ENCODE data around the gene AOPEP.

The AOPEP gene

DNA sequence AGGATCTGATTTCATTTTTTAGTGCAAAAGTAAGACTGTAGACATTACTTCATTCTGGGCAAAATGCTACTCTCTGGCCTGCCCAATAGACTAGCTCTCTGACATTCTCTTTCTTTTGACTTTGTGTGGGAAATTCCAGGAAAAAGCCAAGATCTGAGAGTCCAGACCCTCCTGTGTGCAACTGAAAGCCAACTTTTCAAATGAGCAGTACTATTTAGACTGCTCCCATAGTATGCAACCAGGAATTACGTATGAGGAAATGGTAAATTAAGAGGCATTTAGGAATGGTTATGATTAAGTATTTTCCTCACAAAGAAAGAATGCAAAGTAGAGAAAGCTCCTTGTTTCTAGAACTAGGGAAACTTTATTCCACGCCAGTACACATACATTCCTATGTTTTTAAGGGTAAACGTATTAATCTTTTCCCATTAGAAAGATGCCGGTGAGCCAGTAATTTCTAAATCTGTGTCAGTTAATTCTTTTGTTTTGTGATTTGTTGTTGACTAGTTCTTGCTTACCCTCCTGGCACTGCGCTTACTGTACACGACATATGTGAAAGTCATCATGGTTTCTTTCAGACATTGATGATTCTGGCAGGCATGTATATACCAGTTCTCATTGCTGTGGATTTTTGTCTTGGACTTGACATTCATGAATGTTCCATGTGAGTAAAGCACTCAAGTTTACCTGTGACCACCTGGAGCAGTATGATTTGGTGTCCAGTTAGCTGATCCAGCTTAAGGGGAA lies 56.0 kb downstream of the AOPEP start:
- TF ChIP-seq, protein P1, sequence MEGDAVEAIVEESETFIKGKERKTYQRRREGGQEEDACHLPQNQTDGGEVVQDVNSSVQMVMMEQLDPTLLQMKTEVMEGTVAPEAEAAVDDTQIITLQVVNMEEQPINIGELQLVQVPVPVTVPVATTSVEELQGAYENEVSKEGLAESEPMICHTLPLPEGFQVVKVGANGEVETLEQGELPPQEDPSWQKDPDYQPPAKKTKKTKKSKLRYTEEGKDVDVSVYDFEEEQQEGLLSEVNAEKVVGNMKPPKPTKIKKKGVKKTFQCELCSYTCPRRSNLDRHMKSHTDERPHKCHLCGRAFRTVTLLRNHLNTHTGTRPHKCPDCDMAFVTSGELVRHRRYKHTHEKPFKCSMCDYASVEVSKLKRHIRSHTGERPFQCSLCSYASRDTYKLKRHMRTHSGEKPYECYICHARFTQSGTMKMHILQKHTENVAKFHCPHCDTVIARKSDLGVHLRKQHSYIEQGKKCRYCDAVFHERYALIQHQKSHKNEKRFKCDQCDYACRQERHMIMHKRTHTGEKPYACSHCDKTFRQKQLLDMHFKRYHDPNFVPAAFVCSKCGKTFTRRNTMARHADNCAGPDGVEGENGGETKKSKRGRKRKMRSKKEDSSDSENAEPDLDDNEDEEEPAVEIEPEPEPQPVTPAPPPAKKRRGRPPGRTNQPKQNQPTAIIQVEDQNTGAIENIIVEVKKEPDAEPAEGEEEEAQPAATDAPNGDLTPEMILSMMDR (conservative IDR thresholded peaks at IDR 0.05; ENCODE audit: low read depth) = no peak
- POLR2A ChIA-PET (ENCODE audit: low non-redundant PET) = interaction anchor here (0.6 kb wide), 1 partner anchor 265 kb away, joined by 3 read pairs; no protein-coding TSS in a partner anchor
- DNase-seq (ENCODE audit: low spot score) = no peak
- CTCF ChIA-PET = interaction anchor here (0.6 to 2.1 kb wide), 15 partner anchors 12 to 1614 kb away, joined by 3 to 13 read pairs (median 4); no protein-coding TSS in a partner anchor
- H3K27ac ChIP-seq = peak overlapping the region; percentile 61

DNA sequence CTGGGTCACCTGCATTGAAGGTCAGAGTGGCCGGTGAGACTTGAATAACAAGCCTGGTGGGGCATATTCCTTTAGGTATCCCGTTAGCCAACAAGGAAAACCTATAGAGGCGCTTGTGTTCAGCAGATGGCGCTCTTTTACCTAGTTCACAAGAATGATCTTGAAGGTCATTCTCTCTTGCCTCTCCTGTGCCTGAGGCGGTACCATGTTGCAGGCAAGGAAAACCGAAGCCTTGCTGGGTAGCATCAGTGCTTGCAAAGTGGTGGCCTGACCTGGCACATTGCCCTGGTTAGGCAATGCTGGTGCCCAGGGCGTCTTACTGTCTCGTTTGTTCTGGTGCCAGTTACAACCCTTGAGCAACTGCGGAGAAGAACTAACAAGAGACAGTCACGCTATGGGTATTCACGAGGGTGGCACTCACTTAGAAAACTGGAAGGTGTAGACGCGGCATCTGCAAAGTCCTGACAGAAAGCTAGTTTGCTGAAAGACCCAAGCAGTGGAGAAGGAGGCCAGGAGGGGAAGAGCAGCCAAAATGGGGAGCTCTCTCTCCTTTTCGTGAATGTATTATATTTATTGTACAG lies 56.7 kb downstream of the AOPEP start:
- POLR2A ChIA-PET (ENCODE audit: low non-redundant PET) = interaction anchor here (0.6 kb wide), 1 partner anchor 264 kb away, joined by 3 read pairs; no protein-coding TSS in a partner anchor
- TF ChIP-seq, protein P1 (conservative IDR thresholded peaks at IDR 0.05; ENCODE audit: low read depth) = peak; percentile 94
- DNase-seq (ENCODE audit: low spot score) = peak; percentile 93
- peak overlapping the region; percentile 61 for H3K27ac ChIP-seq
- CTCF ChIA-PET = interaction anchor here (0.6 to 2.1 kb wide), 19 partner anchors 13 to 1614 kb away, joined by 3 to 13 read pairs (median 4); no protein-coding TSS in a partner anchor

DNA sequence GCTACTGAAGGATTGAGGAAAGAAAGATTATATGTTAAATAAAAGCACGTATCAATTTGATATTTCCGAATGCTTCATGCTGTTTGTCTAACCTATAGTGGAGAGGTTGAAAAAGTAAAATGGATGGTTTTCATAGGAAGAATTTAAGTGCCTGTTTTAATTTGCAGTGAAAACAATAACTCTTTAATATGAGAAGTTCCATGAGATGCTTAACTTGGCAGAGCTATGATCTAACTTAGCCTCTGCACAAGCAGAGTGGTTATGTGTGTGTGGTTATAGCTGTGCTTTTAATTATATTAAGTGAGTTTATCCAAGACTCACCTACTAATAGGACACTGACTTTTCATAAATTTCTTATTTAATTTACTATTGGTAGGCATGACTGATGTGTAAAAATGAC lies 57.4 kb downstream of the AOPEP start:
- no peak overlapping the region for H3K27ac ChIP-seq
- TF ChIP-seq, protein P1 (conservative IDR thresholded peaks at IDR 0.05; ENCODE audit: low read depth) = no peak
- no peak for DNase-seq (ENCODE audit: low spot score)
- CTCF ChIA-PET = interaction anchor here (0.6 to 2.1 kb wide), 12 partner anchors 18 to 305 kb away, joined by 3 to 13 read pairs (median 4); no protein-coding TSS in a partner anchor
- POLR2A ChIA-PET (ENCODE audit: low non-redundant PET) = no interaction called here

DNA sequence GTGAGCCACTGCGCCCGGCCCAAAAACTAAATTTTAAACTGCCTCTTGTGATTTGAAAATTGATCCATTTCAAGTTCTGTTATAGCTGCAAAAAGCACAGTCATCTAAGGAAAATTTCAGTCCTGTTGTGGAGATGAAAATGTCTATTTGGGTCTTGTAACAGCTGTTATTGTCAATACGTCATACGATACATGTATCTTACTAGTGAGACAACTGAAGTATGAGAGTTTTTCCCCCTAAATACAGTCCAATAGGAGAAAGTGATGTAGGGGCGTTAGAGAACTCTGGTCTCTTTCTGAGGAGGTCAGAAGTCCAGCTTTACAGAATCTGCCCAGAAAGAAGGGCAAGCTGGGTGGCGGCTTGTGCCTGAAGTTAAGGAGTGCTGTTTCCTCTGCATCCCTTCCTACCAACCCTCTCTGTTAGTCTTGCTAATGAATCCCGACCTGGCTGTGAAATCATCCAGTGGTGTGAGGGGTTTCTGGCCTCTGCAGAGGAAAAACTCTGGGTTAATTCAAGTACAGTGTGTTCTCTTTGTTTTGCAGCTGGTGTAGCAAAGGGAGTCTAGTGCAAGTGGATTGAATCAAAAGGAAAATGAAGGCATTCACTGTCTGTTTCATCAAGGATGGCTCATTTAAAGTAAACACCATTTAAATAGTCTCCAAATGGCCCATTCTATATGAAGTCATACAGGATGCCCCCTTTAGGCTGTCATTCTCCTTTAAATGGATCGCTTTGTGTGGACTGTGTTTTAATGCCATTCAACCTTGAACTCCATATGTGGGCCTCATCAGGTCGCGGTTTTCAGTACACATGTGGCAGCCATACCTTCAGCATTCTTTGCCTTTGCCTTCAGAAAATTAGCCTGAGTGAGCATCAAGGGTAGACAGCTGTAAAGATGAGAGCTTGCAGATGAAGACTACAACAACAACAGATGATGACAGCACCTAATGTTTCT lies 59.0 kb downstream of the AOPEP start:
- DNase-seq (ENCODE audit: low spot score) = no peak
- peak overlapping the region; percentile 32 for H3K27ac ChIP-seq
- POLR2A ChIA-PET (ENCODE audit: low non-redundant PET) = no interaction called here
- CTCF ChIA-PET = no interaction called here
- TF ChIP-seq, protein P1 (conservative IDR thresholded peaks at IDR 0.05; ENCODE audit: low read depth) = no peak

DNA sequence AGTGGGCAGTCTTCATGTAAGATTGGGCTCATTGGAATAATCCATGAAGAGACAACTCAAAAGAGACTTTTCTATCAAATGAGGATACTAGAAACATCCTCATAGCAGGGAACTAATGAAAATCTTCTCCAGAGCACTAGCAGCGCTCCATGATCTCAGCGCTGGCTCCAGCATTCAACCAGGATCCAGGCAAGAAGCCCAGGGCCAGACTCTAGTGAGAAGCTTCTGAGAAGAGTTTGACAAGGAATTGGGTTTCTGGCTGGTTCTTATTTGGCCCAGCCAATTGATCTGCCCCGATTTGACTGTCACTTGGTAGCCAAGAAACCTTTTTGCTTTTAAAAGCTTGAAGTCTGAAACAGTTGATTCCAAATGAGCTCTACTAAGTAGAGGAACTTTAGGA lies 60.1 kb downstream of the AOPEP start:
- POLR2A ChIA-PET (ENCODE audit: low non-redundant PET) = no interaction called here
- CTCF ChIA-PET = no interaction called here

More for the DNA sequence above, 60.1 kb downstream of the AOPEP start:
- DNase-seq (ENCODE audit: low spot score) = no peak
- no peak overlapping the region for H3K27ac ChIP-seq
- TF ChIP-seq, protein P1 (conservative IDR thresholded peaks at IDR 0.05; ENCODE audit: low read depth) = no peak
